Hindlimb muscle (tissue), 1 donor: ENCODE results near the gene ZDHHC5. TPM values are rescaled to one million over a fixed set of nuclear protein-coding genes. Genes with fewer than 3 reads are reported as not detected.

Experiments used
- DNase-seq: peaks from one replicate; pipeline ENCODE4 v3.0.0-alpha.2; 2013
- polyA plus RNA-seq: library from polyadenylated mRNA; unstranded; fragments of 120-200 nt; gene quantifications from one replicate; pipeline ENCODE4 v1.2.1, GENCODE V29; 2013; ENCODE audit not compliant: insufficient read length

Gene ZDHHC5
- polyA plus RNA-seq, 1 donor = 31.9 TPM

- DNase-seq = no peak
Measured at GRCh38 chr11:57732661-57733060, 64.7 kb downstream of the ZDHHC5 start.

DNA sequence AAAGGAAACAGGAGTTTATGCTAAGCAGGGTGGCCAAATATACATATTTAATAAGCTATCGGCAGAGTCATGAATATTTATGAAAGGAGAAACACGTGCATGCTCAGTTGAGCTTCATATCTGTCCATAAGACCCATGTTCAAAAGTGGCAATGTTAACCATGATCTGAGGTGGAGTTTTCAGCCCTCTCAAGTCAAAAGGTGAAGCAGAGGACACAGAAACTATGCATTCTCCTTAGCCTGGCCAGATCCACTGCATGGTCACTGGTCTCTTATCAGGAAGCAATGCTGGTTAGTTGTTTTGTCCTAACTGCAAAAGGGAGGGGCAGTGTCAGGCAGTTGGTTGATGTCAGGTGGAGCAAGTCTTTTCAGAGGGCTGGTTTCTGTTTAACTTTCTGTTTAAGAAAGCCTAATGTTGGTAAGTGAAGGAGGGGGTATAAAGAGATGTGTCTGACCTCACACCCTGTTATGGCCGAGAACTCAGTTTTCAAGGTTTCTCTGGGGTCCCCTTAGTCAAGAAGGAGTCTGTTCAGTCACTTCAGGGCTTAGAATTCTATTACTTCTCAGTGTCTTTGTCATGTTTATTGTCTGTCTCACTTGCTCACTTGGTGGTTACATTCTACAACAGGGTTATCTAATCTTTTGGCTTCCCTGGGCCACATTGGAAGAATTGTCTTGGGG lies 67.8 kb downstream of the ZDHHC5 start:
- DNase-seq = no peak

GRCh38 chr11:57741132-57742086 lies 73.5 kb downstream of the ZDHHC5 start, which contains the start of gene SELENOH:
Gene SELENOH (plus strand): TSS chr11:57741491. CDS start chr11:57741596, 105 bp downstream.
- DNase-seq = peak; percentile 96

DNA sequence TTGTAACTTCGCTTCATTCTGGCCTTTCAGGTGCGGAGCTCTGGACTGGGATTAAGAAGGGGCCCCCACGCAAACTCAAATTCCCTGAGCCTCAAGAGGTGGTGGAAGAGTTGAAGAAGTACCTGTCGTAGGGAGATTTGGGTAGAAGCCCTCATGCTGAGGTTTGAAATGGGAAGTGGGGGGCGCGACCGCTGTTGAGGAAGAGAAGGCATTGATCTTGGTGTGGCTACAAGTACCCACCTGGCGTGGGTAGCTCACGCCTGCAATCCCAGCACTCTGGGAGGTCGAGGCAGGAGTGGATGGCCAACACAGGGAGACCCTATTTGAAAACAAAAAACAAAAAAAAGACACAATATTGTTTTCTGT lies 74.2 kb downstream of the ZDHHC5 start:
- no peak for DNase-seq

DNA sequence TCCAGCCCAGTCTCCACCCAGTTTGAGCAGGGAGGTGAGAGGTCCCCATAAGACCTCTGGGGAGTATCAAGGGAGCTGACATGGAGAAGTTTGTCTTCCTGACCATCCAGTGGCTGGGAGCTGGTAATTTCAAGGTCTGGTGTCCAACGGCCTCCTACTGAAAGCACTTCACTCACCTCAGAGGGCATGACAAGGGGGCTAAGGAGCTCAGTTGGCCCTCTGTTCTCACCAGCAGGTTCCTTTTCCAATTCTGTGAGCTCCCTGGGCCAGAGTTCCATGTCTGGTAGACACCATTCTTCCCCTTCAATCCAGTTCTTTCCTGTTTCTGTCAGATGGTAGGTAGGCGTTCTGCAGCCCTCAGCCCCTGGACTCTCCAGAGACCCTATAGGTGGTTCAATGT lies 76.4 kb downstream of the ZDHHC5 start:
- DNase-seq = no peak

- DNase-seq = no peak
Measured at GRCh38 chr11:57745206-57745605, 77.3 kb downstream of the ZDHHC5 start.

GRCh38 chr11:57746920-57747319 lies 79.0 kb downstream of the ZDHHC5 start:
- DNase-seq = no peak

Other genes with a start within 250 kb of the ZDHHC5 start
- gene SLC43A3, start 241.0 kb upstream of the ZDHHC5 start, polyA plus RNA-seq = 24.7 TPM
- 47.3 TPM for gene RTN4RL2, start 207.6 kb upstream of the ZDHHC5 start, polyA plus RNA-seq
- 19.3 TPM for gene SLC43A1, start 152.4 kb upstream of the ZDHHC5 start, polyA plus RNA-seq
- 32.9 TPM for gene TIMM10, start 137.4 kb upstream of the ZDHHC5 start, polyA plus RNA-seq
- 148 TPM for gene SMTNL1, start 130.5 kb upstream of the ZDHHC5 start, polyA plus RNA-seq
- 26.6 TPM for gene UBE2L6, start 100.4 kb upstream of the ZDHHC5 start, polyA plus RNA-seq
- gene SERPING1, start 70.4 kb upstream of the ZDHHC5 start, polyA plus RNA-seq = 109 TPM
- 1.9 TPM for gene YPEL4, start 18.2 kb upstream of the ZDHHC5 start, polyA plus RNA-seq
- 8.7 TPM for gene CLP1, start 10.4 kb upstream of the ZDHHC5 start, polyA plus RNA-seq
- gene MED19, start 44.1 kb downstream of the ZDHHC5 start, polyA plus RNA-seq = 13.3 TPM
- gene TMX2, start 44.5 kb downstream of the ZDHHC5 start, polyA plus RNA-seq = 54.4 TPM
- 75.3 TPM for gene SELENOH, start 73.4 kb downstream of the ZDHHC5 start, polyA plus RNA-seq
- gene BTBD18, start 83.7 kb downstream of the ZDHHC5 start, polyA plus RNA-seq = 0.15 TPM
- gene CTNND1, start 93.7 kb downstream of the ZDHHC5 start, polyA plus RNA-seq = 136 TPM